ENCODE data around the gene IL4R.

GRCh38 chr16:27361987-27362386 is 48.2 kb downstream of the IL4R start:
- TF ChIP-seq, protein P1, sequence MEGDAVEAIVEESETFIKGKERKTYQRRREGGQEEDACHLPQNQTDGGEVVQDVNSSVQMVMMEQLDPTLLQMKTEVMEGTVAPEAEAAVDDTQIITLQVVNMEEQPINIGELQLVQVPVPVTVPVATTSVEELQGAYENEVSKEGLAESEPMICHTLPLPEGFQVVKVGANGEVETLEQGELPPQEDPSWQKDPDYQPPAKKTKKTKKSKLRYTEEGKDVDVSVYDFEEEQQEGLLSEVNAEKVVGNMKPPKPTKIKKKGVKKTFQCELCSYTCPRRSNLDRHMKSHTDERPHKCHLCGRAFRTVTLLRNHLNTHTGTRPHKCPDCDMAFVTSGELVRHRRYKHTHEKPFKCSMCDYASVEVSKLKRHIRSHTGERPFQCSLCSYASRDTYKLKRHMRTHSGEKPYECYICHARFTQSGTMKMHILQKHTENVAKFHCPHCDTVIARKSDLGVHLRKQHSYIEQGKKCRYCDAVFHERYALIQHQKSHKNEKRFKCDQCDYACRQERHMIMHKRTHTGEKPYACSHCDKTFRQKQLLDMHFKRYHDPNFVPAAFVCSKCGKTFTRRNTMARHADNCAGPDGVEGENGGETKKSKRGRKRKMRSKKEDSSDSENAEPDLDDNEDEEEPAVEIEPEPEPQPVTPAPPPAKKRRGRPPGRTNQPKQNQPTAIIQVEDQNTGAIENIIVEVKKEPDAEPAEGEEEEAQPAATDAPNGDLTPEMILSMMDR (IDR thresholded peaks at IDR 0.05) = no peak
- TF ChIP-seq POLR2A (IDR thresholded peaks at IDR 0.05) = no peak
